GM13976 (cell line): ENCODE measurements around the gene EVL.

Experiments
- DNase-seq: peaks from one replicate; pipeline ENCODE4 v3.0.0; 2012; ENCODE audit warnings: low spot score
- in situ Hi-C: fragments of 300-500 bp; cut with MboI; formaldehyde crosslinking; loops from one replicate; pipeline ENCODE4 v1.12.0; 2022; ENCODE audit warnings: low sequenced_read_pairs, mixed read lengths, inconsistent platforms; ENCODE audit not compliant: unreplicated experiment
- TF ChIP-seq, protein P1 (sequence below): IDR thresholded peaks from 2 replicates; pipeline ENCODE4 v1.5.1; 2012; ENCODE audit warnings: borderline replicate concordance, mild to moderate bottlenecking; ENCODE audit not compliant: insufficient read depth; ENCODE audit errors: extremely low read depth, missing control alignments, control extremely low read depth

Gene EVL

DNA sequence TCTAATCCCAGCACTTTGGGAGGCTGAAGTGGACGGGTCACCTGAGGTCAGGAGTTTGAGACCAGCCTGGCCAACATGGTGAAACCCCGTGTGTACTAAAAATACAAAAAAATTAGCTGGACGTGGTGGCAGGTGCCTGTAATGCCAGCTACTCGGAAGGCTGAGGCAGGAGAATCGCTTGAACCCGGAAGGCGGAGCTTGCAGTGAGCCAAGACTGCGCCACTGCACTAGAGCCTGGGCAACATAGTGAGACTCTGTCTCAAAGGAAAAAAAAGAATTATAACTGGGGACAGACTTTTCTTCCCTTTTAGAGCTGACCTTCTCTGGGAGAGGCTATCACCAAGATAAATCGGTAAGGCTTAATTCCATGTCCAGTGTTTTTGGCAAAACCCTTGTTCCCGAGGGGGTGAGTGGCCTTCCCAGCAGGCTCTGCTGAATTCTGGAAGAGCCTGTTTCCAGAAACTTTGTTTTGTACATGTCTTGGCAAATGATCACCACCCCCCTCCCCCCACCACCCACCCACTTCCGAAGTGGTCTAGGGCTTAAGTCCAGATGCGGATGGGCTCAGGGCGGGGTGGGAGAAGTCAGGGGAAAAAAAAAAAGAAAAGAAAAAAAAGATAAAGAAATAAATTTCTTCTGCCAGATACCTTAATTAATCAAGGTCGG lies 126.5 kb downstream of the EVL start:
- no peak for DNase-seq
- TF ChIP-seq, protein P1, sequence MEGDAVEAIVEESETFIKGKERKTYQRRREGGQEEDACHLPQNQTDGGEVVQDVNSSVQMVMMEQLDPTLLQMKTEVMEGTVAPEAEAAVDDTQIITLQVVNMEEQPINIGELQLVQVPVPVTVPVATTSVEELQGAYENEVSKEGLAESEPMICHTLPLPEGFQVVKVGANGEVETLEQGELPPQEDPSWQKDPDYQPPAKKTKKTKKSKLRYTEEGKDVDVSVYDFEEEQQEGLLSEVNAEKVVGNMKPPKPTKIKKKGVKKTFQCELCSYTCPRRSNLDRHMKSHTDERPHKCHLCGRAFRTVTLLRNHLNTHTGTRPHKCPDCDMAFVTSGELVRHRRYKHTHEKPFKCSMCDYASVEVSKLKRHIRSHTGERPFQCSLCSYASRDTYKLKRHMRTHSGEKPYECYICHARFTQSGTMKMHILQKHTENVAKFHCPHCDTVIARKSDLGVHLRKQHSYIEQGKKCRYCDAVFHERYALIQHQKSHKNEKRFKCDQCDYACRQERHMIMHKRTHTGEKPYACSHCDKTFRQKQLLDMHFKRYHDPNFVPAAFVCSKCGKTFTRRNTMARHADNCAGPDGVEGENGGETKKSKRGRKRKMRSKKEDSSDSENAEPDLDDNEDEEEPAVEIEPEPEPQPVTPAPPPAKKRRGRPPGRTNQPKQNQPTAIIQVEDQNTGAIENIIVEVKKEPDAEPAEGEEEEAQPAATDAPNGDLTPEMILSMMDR, result no peak
- in situ Hi-C loops, result no loop called here

DNA sequence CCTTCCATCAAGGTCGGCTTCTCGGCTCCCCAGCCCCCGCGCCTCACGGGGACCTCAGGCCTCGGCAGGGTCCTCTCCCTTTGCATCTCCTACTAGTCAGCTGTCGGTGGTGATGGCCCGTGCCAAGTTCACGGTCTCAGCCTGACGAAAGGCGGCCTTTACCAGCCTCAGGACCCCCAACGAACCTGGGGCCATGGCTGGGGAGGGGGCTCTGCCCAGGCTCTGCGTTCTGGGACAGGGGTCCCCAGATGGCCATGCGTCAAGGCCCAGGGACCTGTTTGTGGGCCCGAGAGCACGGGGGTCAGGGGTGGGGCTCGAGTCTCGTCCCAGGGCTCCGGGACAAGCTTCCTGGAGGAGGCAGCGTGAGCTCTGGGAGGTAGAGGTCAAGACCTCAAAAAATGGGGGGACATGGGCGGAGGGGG lies 127.0 kb downstream of the EVL start:
- in situ Hi-C loops, result no loop called here
- TF ChIP-seq, protein P1, result no peak
- DNase-seq, result no peak

DNA sequence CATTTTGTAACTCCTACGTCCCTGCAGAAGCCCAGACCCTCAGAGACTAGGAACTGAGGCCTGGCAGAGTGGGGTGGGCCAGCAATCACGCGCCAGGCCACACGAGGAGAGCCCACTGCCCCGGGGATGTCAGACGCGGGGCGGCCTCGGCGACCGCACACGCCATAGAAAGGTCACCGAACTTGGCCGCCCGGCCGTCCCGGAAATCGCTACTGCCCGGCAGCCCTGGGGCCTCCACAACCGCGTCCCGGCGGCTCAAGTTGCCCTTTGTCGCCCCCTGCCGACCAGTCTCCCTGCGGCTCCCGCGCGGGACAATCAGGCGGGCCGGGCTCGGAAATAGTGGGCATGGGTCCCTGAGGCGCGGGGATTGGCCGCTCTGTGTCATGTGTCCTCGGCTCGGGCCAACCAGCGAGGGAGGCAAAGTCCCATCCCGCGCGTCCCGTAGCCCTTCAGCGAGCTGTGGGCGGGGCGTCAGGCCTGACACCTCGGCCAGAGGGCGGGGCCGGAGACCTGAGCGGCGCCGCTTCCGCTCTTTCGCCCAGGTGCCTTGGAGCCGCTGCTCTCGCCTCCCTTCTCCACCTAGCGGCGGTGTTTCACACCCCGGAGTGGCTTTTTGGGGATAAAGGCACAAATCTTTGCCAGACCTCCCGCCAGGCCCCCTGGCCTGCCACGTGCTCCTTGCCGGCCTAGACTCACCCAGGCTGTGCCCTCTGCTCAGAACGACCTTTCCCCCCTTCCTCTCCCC lies 127.6 kb downstream of the EVL start:
- in situ Hi-C loops, result no loop called here
- peak; percentile 100 for DNase-seq
- TF ChIP-seq, protein P1, result peak; percentile 95
